Stomach smooth muscle (tissue), 2 donors: ENCODE data around the gene LRMDA.

Source experiments
- H3K27ac ChIP-seq: one replicate; pipeline ENCODE4 v1.7.0; 2013; ENCODE audit warnings: mild to moderate bottlenecking, low read length, inconsistent platforms
- H3K27me3 ChIP-seq, 2 donors: one replicate each; pipeline ENCODE4 v1.7.0; 2013; ENCODE audit warnings: low read length in 2 of 2; ENCODE audit not compliant: insufficient read depth in 2 of 2, control insufficient read depth in 1 of 2
- H3K36me3 ChIP-seq, 2 donors: one replicate each; pipeline ENCODE4 v1.7.0; 2013; ENCODE audit warnings: low read length in 2 of 2; ENCODE audit not compliant: control insufficient read depth in 2 of 2, insufficient read depth in 2 of 2
- H3K4me1 ChIP-seq: one replicate; pipeline ENCODE4 v1.7.0; 2013; ENCODE audit warnings: low read length; ENCODE audit not compliant: control insufficient read depth, insufficient read depth
- H3K4me3 ChIP-seq, 2 donors: one replicate each; pipeline ENCODE4 v1.7.0; 2013; ENCODE audit warnings: low read length in 2 of 2
- H3K9ac ChIP-seq, 2 donors: one replicate each; pipeline ENCODE4 v1.7.0; 2013; ENCODE audit warnings: low read length in 2 of 2, mild to moderate bottlenecking in 1 of 2
- H3K9me3 ChIP-seq, 2 donors: one replicate each; pipeline ENCODE4 v1.7.0; 2013; ENCODE audit warnings: low read length in 2 of 2; ENCODE audit not compliant: control insufficient read depth in 2 of 2
- donor health status: healthy.
- donor health status: Pancreatic carcinoma.

The LRMDA gene

DNA sequence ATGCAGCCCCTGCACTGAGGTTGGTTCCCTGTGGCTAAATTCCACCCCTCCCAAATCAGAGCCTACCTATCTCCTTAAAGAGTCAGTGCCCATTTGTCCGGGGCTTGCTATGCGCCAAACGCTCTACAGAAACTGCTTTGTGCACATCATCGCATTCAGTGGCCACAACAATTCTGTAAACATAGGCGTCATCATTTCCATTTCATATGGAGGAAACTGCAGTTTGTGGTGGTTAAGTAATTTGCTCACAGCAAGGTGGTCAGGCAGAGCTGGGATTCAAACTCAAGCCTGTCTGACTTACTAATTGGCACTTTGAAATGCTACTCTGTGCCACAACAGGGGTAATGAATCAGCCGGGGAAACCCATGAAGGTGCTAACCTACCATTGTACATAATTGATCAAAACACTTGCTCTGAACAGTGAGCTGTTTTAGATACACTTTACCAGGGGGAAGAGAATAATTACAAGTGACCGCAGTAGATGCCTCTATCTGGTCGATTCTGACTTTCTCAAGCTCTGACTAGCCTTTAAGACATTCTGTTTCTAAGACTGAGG, 775.5 kb downstream of the LRMDA start:
- H3K4me1 ChIP-seq, result no peaks in the 10 kb centered on the region
- no peaks in the 10 kb centered on the region for H3K36me3 ChIP-seq
- no peaks in the 10 kb centered on the region for H3K9me3 ChIP-seq
- H3K4me3 ChIP-seq, result no peak overlapping the region
- no peak overlapping the region for H3K27ac ChIP-seq
- no peaks in the 10 kb centered on the region for H3K27me3 ChIP-seq
- H3K9ac ChIP-seq, result no peak overlapping the region

DNA sequence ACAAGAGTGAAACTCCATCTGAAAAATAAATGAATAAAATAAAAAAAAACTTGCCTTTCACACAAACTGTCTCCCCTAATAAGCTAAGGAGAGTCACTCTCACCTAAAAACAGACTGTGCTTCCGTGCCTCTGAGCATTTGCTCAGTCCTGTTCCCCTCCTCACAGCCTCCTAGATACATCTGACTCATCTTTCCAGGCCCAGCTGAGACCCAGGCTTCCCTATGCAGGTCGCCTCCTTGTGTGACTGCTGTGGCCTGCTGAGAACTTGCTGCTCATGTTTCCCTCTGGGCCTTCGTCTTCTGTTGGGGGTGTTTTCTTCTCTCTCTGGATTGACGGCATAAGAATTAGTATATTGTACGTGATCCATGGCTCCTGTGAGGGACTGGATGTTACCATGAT, 777.7 kb downstream of the LRMDA start:
- Histone ChIP-seq H3K9me3 (no peaks in the 10 kb centered on the region), H3K36me3 (no peaks in the 10 kb centered on the region), H3K9ac (no peak overlapping the region), H3K27me3 (no peaks in the 10 kb centered on the region), H3K4me3 (no peak overlapping the region), H3K27ac (no peak overlapping the region), H3K4me1 (no peaks in the 10 kb centered on the region)

DNA sequence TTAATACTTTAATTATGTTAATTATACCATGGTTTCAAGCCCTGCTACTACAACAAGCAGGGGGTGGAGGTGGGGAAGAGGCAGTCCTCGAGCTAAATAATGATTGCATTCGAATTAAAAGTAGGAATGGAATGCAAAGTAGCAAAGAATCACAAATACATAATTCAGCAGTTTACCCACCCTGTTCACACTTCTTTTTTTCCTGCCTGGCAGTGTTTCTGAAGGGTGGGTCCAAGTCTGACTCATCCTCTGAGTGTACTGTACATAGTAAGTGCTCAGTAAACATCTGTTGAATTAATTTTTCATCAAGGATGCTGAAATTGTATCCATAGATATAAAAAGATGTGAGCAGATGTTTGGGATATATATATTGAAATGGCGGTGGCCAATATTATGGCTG, 778.8 kb downstream of the LRMDA start:
- no peaks in the 10 kb centered on the region for H3K27me3 ChIP-seq
- H3K36me3 ChIP-seq, result no peaks in the 10 kb centered on the region
- H3K9ac ChIP-seq, result no peak overlapping the region
- no peak overlapping the region for H3K27ac ChIP-seq
- H3K4me1 ChIP-seq, result no peaks in the 10 kb centered on the region
- H3K9me3 ChIP-seq, result no peaks in the 10 kb centered on the region
- H3K4me3 ChIP-seq, result no peak overlapping the region

DNA sequence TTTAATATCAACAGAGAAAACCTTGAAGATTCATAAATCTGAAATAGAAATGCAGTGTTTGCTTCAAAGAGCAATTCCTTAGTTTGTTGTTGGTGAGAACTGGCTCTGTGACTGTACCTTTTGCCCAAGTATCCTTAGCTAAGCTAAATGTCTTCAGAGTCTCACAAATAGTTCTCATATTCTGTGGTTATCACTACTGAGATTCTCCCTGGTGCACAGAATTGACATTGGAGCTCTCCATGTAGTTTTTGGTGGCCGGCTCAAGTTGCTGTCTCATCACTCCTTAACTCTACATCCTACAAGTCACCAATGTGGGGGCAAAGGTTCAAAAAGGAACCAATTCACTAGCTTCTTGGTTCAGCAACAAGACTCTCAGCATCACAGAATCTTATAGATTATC, 780.3 kb downstream of the LRMDA start:
- Histone ChIP-seq H3K9ac (no peak overlapping the region), H3K4me1 (no peaks in the 10 kb centered on the region), H3K36me3 (no peaks in the 10 kb centered on the region), H3K9me3 (no peaks in the 10 kb centered on the region), H3K27ac (no peak overlapping the region), H3K27me3 (no peaks in the 10 kb centered on the region), H3K4me3 (no peak overlapping the region)

DNA sequence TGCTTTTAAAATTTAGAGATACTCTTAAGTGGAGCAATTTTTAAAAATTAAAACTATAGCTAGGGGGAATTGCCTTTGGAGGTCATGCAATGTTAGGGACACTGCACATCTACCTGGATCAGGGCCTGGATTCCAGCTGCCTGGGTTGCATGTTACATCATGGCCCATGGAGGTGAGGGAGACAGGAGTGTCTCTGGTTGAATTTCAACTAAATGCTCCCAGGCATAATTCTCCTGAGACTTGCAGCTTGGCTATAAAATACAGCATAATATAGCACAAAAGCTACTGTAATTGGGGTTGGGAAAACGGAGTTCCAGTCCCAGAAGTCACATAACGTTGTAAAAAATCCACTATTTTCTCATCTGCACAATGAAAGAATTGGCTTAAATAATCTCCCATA, 782.5 kb downstream of the LRMDA start:
- Histone ChIP-seq H3K27ac (no peak overlapping the region), H3K4me3 (no peak overlapping the region), H3K9me3 (no peaks in the 10 kb centered on the region), H3K9ac (no peak overlapping the region), H3K27me3 (no peaks in the 10 kb centered on the region), H3K36me3 (no peaks in the 10 kb centered on the region), H3K4me1 (no peaks in the 10 kb centered on the region)

DNA sequence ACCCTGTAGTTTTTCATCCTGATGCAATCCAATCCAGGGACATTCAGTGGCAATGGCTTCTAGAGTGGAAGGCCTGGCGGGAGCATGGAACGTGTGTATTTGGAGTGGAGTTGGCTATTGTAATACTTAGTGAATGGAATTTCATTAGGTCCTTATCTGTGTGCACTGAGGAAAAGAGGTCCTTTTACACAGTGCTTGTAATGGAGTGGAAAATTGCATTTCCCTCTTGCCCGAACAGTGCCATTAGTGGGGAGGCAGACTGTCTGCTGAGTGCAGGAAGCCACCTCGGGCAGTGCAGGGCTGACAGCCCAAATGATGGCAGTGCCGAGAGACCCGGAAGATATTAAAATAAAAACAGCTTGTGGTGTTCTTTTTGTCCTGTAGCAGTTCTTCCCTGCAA, 786.6 kb downstream of the LRMDA start:
- no peak overlapping the region for H3K4me3 ChIP-seq
- no peaks in the 10 kb centered on the region for H3K9me3 ChIP-seq
- H3K36me3 ChIP-seq, result no peaks in the 10 kb centered on the region
- no peaks in the 10 kb centered on the region for H3K4me1 ChIP-seq
- H3K9ac ChIP-seq, result no peak overlapping the region
- no peaks in the 10 kb centered on the region for H3K27me3 ChIP-seq
- no peak overlapping the region for H3K27ac ChIP-seq

DNA sequence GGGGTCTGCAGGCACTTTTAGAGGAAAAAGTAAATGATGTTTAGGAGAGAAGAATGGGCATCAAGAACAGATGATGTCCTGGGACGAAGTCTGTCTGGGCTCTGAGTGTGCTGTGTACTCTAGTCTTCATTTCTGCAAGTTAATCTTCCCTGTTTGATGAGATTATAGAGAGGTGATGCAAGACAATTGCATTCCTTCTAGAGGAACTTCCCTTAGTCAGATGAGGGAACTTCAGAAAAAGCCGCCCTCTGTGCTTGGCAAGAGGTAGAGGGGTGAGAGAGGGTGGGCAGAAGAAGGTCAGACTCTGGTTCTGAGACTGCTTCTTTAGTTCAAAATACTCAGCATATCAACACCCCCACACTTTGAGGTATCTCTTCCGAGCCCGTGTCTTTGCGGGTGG, 797.9 kb downstream of the LRMDA start:
- Histone ChIP-seq H3K36me3 (no peaks in the 10 kb centered on the region), H3K27me3 (no peaks in the 10 kb centered on the region), H3K27ac (no peak overlapping the region), H3K4me1 (no peaks in the 10 kb centered on the region), H3K9ac (no peak overlapping the region), H3K9me3 (no peaks in the 10 kb centered on the region), H3K4me3 (no peak overlapping the region)

DNA sequence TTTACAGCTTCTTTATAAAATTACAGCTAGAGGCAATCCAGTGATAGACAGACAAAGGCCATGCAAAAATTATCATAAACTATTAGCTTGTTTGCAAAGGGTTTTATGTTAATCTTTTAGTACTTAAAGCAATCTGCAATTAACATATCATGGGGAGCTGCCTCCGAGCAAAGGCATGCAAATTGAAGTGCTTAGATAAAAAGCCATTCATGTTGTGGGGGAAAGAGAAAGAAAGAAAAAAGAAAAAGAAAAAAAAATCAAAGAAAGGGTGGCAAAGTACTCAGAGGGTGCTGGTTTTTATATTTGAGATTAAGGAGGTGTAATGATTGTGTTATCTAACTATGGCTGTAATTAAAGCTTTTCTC, 799.5 kb downstream of the LRMDA start:
- Histone ChIP-seq H3K27me3 (no peaks in the 10 kb centered on the region), H3K27ac (no peak overlapping the region), H3K4me1 (no peaks in the 10 kb centered on the region), H3K4me3 (no peak overlapping the region), H3K9me3 (no peaks in the 10 kb centered on the region), H3K36me3 (no peaks in the 10 kb centered on the region), H3K9ac (no peak overlapping the region)

DNA sequence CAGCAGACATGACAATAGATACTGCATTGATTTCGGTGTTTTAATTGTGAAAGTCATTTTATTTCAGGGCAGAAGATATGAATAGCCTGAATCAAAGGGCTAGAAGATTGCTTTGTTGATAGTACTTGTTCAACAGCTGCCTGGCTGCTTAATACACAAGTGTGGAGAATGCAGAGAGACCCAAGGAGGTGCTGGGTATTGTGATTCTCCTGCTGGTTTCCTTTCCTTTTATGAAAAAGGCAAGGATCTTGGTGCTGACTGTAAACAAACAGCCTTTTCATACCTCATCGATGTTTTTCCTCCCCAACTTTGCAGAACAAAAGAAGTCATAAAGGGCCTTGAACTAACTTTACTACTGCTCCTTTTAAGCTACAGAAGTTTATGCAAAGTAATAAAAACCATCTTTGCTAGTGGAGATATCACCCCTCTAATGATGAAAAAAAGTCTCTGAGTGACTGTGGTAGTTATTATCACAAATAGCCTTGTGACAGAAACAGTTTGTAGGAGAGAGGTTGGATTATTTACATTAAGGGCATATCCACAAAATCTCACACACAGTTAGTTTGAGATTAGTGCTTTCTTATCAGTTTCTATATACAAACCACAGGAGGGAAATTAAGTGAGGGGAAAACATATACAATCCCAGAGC, 800.0 kb downstream of the LRMDA start:
- Histone ChIP-seq H3K36me3 (no peaks in the 10 kb centered on the region), H3K27me3 (no peaks in the 10 kb centered on the region), H3K4me1 (no peaks in the 10 kb centered on the region), H3K9ac (no peak overlapping the region), H3K27ac (no peak overlapping the region), H3K4me3 (no peak overlapping the region), H3K9me3 (no peaks in the 10 kb centered on the region)

DNA sequence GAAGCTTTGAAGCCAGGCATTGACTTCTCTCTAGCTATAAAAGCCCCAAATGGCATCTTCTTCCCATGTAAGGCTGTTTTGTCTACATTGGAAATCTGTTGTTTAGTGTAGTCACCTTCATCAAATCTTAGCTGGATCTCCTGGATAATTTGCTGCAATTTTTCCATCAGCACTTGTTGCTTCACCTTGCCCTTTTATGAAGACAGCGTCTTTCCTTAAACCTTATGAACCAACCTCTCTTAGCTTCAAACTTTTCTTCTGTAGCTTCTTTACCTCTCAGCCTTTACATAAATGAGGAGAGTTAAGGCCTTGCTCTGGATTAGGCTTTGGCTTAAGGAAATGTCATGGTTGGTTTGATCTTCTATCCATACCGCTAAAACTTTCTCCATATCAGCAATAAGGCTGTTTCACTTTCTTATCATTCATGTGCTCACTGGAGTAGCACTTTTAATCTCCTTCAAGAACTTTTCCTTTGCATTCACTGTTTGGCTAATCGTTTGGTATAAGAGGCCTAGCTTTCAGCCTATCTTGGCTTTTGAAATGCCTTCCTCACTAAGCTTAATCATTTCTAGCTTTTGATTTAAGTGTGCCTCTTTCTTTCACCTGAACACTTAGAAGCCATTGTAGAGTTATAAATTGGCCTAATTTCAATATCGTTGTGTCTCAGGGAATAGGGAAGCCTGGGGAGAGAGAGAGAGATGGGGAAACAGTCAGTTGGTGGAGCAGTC, 803.2 kb downstream of the LRMDA start:
- Histone ChIP-seq H3K36me3 (no peaks in the 10 kb centered on the region), H3K4me3 (no peak overlapping the region), H3K27ac (no peak overlapping the region)

DNA sequence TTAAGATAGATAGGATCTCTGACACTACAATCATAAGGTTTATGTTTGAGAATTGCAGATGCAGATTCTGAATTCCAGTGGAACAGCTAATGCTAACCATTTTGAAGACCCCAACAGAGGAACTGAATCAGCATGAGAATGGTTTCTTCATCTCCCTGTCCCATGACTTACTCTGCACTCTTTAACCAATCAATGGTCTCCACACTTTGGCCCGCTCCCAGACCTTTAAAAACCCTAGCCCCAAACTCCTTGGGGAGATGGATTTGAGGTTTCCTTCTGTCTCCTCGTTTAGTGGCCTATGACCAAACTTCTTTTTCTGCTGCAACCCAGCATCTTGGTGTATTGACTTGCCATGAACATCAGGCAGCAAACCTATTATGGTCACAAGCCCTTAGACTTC, 804.9 kb downstream of the LRMDA start:
- no peaks in the 10 kb centered on the region for H3K27me3 ChIP-seq
- H3K27ac ChIP-seq, result no peak overlapping the region

More for the DNA sequence above, 803.2 kb downstream of the LRMDA start:
- H3K9me3 ChIP-seq, result no peaks in the 10 kb centered on the region
- H3K9ac ChIP-seq, result no peak overlapping the region
- H3K27me3 ChIP-seq, result no peaks in the 10 kb centered on the region
- no peaks in the 10 kb centered on the region for H3K4me1 ChIP-seq

More for the DNA sequence above, 804.9 kb downstream of the LRMDA start:
- H3K4me3 ChIP-seq, result no peak overlapping the region
- no peaks in the 10 kb centered on the region for H3K4me1 ChIP-seq
- no peaks in the 10 kb centered on the region for H3K9me3 ChIP-seq
- no peak overlapping the region for H3K9ac ChIP-seq
- H3K36me3 ChIP-seq, result no peaks in the 10 kb centered on the region
